K562 (cell line): ENCODE measurements around the gene LRRTM1. TPM values are rescaled to one million over a fixed set of nuclear protein-coding genes. Genes with fewer than 3 reads are reported as not detected.

Experiments used
- ATAC-seq: fragments of 200-7000 bp; cut with Tn5 transposase; 3 replicates; pipeline ENCODE4 v1.9.1; 2020; ENCODE audit warnings: moderate library complexity
- BruUV-seq: library from RNA; stranded (reverse); fragments of 400-500 nt; replicated peaks from 2 replicates; lab custom pipeline; 2021; lab: Mats Ljungman, UMichigan
- CTCF ChIA-PET: fragments of 300-600 bp; formaldehyde crosslinking; extraction: SDS; loops from one replicate; lab custom pipeline; 2021; ENCODE audit warnings: low intra/inter-chr PET ratio; lab: Yijun Ruan, JAX
- POLR2A ChIA-PET: fragments of 300-600, 350-650 bp; sonication (Branson Sonifier 250); formaldehyde crosslinking; extraction: SDS; loops from one replicate; lab custom pipeline; 2021; ENCODE audit warnings: antibody characterized with exemption, inconsistent platforms; lab: Yijun Ruan, JAX
- DNase-seq, 4 experiments: peaks; one replicate each; pipeline versions ENCODE4 v3.0.0 to v3.0.0-alpha.2; 2011 to 2018; ENCODE audit warnings: low spot score in 3 of 4, mixed read lengths in 3 of 4; ENCODE audit errors: extremely low read depth in 1 of 4
- FAIRE-seq: peaks from 2 replicates; lab custom pipeline; 2011; peaks lifted over from hg19 to GRCh38; lab: Jason Lieb, UNC
- H2AFZ ChIP-seq: 2 replicates; pipeline ENCODE4 v1.6.0; 2011; ENCODE audit warnings: low read depth, low read length, control low read depth, inconsistent platforms
- H3K27ac ChIP-seq: fragments of 200-600 bp; 3 replicates; pipeline ENCODE4 v1.8.0; 2011; ENCODE audit warnings: low read depth, mild to moderate bottlenecking, control low read depth, inconsistent platforms, low read length, moderate library complexity, mixed read lengths; ENCODE audit errors: extremely low read depth
- H3K27me3 ChIP-seq, 2 experiments: fragments of 300-600 bp in 1 of 2; 2 replicates in 1 of 2; 3 replicates in 1 of 2; pipeline versions ENCODE4 v1.6.0 to v1.8.0; 2011; ENCODE audit warnings: inconsistent platforms in 2 of 2, low read length in 2 of 2, mild to moderate bottlenecking in 1 of 2, mixed read lengths in 1 of 2, moderate library complexity in 1 of 2; ENCODE audit not compliant: control insufficient read depth in 2 of 2, insufficient read depth in 2 of 2
- H3K36me3 ChIP-seq: fragments of 300-600 bp; 3 replicates; pipeline ENCODE4 v1.8.0; 2011; ENCODE audit warnings: mild to moderate bottlenecking, low read length, inconsistent platforms; ENCODE audit not compliant: control insufficient read depth, insufficient read depth
- H3K4me1 ChIP-seq, 2 experiments: fragments of 200-600 bp in 1 of 2; replicated peaks in 1 of 2; 2 replicates in 1 of 2; 3 replicates in 1 of 2; pipeline versions ENCODE4 v1.5.1 to v1.8.0; 2011; ENCODE audit warnings: inconsistent platforms in 2 of 2, low read length in 2 of 2, mild to moderate bottlenecking in 1 of 2, mixed read lengths in 1 of 2, moderate library complexity in 1 of 2; ENCODE audit not compliant: control insufficient read depth in 2 of 2, insufficient read depth in 2 of 2
- H3K4me2 ChIP-seq: 2 replicates; pipeline ENCODE4 v1.6.1; 2011; ENCODE audit warnings: low read length, control low read depth, inconsistent platforms, mixed read lengths; ENCODE audit not compliant: insufficient read depth
- H3K4me3 ChIP-seq: fragments of 200-600 bp; sonication (generic), shearing (Covaris generic); 2 replicates; pipeline ENCODE4 v1.5.1; 2016; ENCODE audit warnings: control low read depth, inconsistent platforms
- H3K79me2 ChIP-seq: fragments of 200-600 bp; 3 replicates; pipeline ENCODE4 v1.8.0; 2011; ENCODE audit warnings: low read length, inconsistent platforms; ENCODE audit not compliant: control insufficient read depth, insufficient read depth
- H3K9ac ChIP-seq, 2 experiments: 2 replicates each; pipeline versions ENCODE4 v1.6.0 to v1.6.1; 2011; ENCODE audit warnings: low read depth in 2 of 2, low read length in 2 of 2, control low read depth in 1 of 2, inconsistent platforms in 1 of 2, mild to moderate bottlenecking in 1 of 2, mixed read lengths in 1 of 2; ENCODE audit not compliant: insufficient read depth in 1 of 2
- H3K9me1 ChIP-seq: one replicate; pipeline ENCODE4 v1.6.0; 2011; ENCODE audit warnings: inconsistent platforms, mild to moderate bottlenecking, low read length, moderate library complexity; ENCODE audit not compliant: control insufficient read depth, insufficient read depth
- H3K9me3 ChIP-seq: replicated peaks from 2 replicates; pipeline ENCODE4 v1.5.1; 2011; ENCODE audit warnings: low read depth, low read length, inconsistent platforms; ENCODE audit not compliant: control insufficient read depth, insufficient read depth
- H4K20me1 ChIP-seq: replicated peaks from 2 replicates; pipeline ENCODE4 v1.6.1; 2011; ENCODE audit warnings: low read length, inconsistent platforms, mixed read lengths; ENCODE audit not compliant: control insufficient read depth, insufficient read depth
- HMBOX1 ChIP-seq: sonication (generic); IDR thresholded peaks from 2 replicates; pipeline ENCODE4 v1.6.1; 2016
- HNRNPUL1 ChIP-seq: fragments of 200-400 bp; formaldehyde crosslinking; IDR thresholded peaks from 2 replicates; pipeline ENCODE4 v1.6.1; 2017; ENCODE audit warnings: low read length
- KDM2B ChIP-seq: fragments of 250-450 bp; sonication (Bioruptor Pico); IDR thresholded peaks from 2 replicates; pipeline ENCODE4 v1.8.0; 2021; ENCODE audit warnings: mild to moderate bottlenecking, moderate library complexity
- NCOA2 ChIP-seq, 2 experiments: fragments of 450-650 bp; IDR thresholded peaks; 2 replicates each; pipeline ENCODE4 v1.6.1; 2018; ENCODE audit warnings: mild to moderate bottlenecking in 2 of 2, moderate library complexity in 1 of 2; ENCODE audit not compliant: partially characterized antibody in 2 of 2
- NR1H2 ChIP-seq: sonication (generic); formaldehyde crosslinking; IDR thresholded peaks from 2 replicates; pipeline ENCODE4 v1.4.0; 2020; ENCODE audit warnings: mild to moderate bottlenecking, missing genetic modification reagents
- WGBS: fragments of 100-300 bp; shearing (Covaris generic); methylation state at CpG from one replicate; pipeline ENCODE4 v1.1.6; 2016; ENCODE audit warnings: low coverage, mixed read lengths; ENCODE audit not compliant: insufficient coverage; ENCODE audit errors: missing lambda C conversion rate; 5-methylcytosine and 5-hydroxymethylcytosine counted together
- in situ Hi-C: fragments of 300-500 bp; cut with MboI; formaldehyde crosslinking; loops from 4 replicates; pipeline ENCODE4 v1.15.0; 2018; ENCODE audit warnings: inconsistent platforms, mixed read lengths
- intact Hi-C: fragments of 100-400 bp; cut with micrococcal nuclease; formaldehyde crosslinking; loops from 2 replicates; pipeline ENCODE4 v1.14.2; 2022
- polyA plus RNA-seq, 8 experiments: library from polyadenylated mRNA; depleted of rRNA in 4 of 8; stranded (reverse) in 5 of 8; unstranded in 3 of 8; fragments of >200 nt; fragmentation: Nextera tagmentation in 2 of 8; fragmentation: Illumina TruSeq in 1 of 8; extraction: Ambion mirVana in 2 of 8; extraction: Trizol in 1 of 8; gene quantifications; 2 replicates each; pipeline versions ENCODE4 v1.2.1 to v1.2.3, GENCODE V29; 2011 to 2014; ENCODE audit warnings: inconsistent platforms in 1 of 8, missing spikeins in 1 of 8
- total RNA-seq, 7 experiments: library from RNA; depleted of rRNA in 6 of 7; stranded (reverse); fragments of >200 nt in 6 of 7; fragmentation: Illumina TruSeq in 2 of 7; extraction: Trizol in 2 of 7; gene quantifications; 2 replicates each; pipeline versions ENCODE4 v1.2.1 to v1.2.3, GENCODE V29; 2011 to 2021; ENCODE audit warnings: low replicate concordance in 1 of 7

Gene LRRTM1
- total and polyA plus RNA-seq, 9 of the 15 experiments (the other 6 are each of a cell fraction or from before 2014, with no cell fraction given) = 0.07 to 0.33 (median 0.11) TPM; not detected in 6

GRCh38 chr2:80291656-80292055 is 12.9 kb downstream of the LRRTM1 start:
- no peak for FAIRE-seq
- no peaks in the 10 kb centered on the region for H4K20me1 ChIP-seq
- H3K4me2 ChIP-seq = no peak overlapping the region
- no peak for ATAC-seq
- no peak overlapping the region for H3K4me3 ChIP-seq
- H3K4me1 ChIP-seq = no peaks in the 10 kb centered on the region; a peak in 1 of 5 replicates
- H3K9ac ChIP-seq = no peak overlapping the region
- no TSS peak for BruUV-seq
- no peaks in the 10 kb centered on the region for H3K27me3 ChIP-seq
- intact Hi-C loops (loop anchor here (10.0 kb wide), 1 partner anchor 217 kb away; no protein-coding TSS in a partner anchor), in situ Hi-C loops (no loop called here)
- DNase-seq = no peak
- CTCF ChIA-PET = no interaction called here
- no peak overlapping the region for H2AFZ ChIP-seq
- no peaks in the 10 kb centered on the region for H3K79me2 ChIP-seq
- no peaks in the 10 kb centered on the region for H3K9me3 ChIP-seq
- H3K27ac ChIP-seq = no peak overlapping the region
- 0% methylated on average over 1 of the region's 1 CpG for WGBS
- no peaks in the 10 kb centered on the region for H3K36me3 ChIP-seq
- POLR2A ChIA-PET = no interaction called here
- H3K9me1 ChIP-seq = no peaks in the 10 kb centered on the region
- TF ChIP-seq NCOA2 (IDR thresholded peaks at IDR 0.05; ENCODE audit: partially characterized antibody in 2 of 2) (no peak), HMBOX1 (no peak), NR1H2 (CRISPR knock-in tag) (no peak), HNRNPUL1 (no peak), KDM2B (CRISPR knock-in tag) (no peak)
